Measurements from ENCODE around the gene CAPZA1. TPM values are rescaled to one million over a fixed set of nuclear protein-coding genes. Genes with fewer than 3 reads are reported as not detected.
A peak's percentile ranks its signal among the peaks of the same experiment; 100 is the strongest.

CAPZA1 gene
- 100 to 1,000 TPM; 231 to 242 TPM for total RNA-seq

GRCh38 chr1:112619518-112620376 is at the start of gene CAPZA1:
TSS of gene CAPZA1 (plus strand) at chr1:112619832. CDS start at chr1:112619845, 13 bp downstream.
- peaks cover 48% of the 10 kb centered on the region for H3K4me1 Mint-ChIP-seq (ENCODE audit: low read depth)
- no peaks in the 10 kb centered on the region for H3K27me3 Mint-ChIP-seq (ENCODE audit: low read depth)
- intact Hi-C loops (cut with micrococcal nuclease), result loop anchor here (1.0 to 10.0 kb wide), 11 partner anchors 48 to 1737 kb away; partner anchors contain the start of genes ATP5PB, DDX20, LRIG2 and PTPN22
- CTCF ChIA-PET, result interaction anchor here (0.7 kb wide), 1 partner anchor 55 kb away, joined by 3 read pairs; the partner anchor contains the start of gene MOV10
- H3K36me3 Mint-ChIP-seq (ENCODE audit: low read depth), result peaks cover 34% of the 10 kb centered on the region
- DNase-seq, result peak; percentile 95
- H3K27ac Mint-ChIP-seq, result peak within 1 kb of the TSS; percentile 100
- H3K9me3 Mint-ChIP-seq, result no peaks in the 10 kb centered on the region
- peak within 1 kb of the TSS; percentile 99 for H3K4me3 Mint-ChIP-seq

- Mint-ChIP-seq H3K4me3 (no peak overlapping the region), H3K27me3 (ENCODE audit: low read depth) (no peaks in the 10 kb centered on the region), H3K27ac (no peak overlapping the region), H3K4me1 (ENCODE audit: low read depth) (no peaks in the 10 kb centered on the region), H3K36me3 (ENCODE audit: low read depth) (peaks cover 24% of the 10 kb centered on the region), H3K9me3 (no peaks in the 10 kb centered on the region)
- CTCF ChIA-PET, result no interaction called here
- DNase-seq, result no peak
- intact Hi-C loops (cut with micrococcal nuclease), result no loop called here
Observed at GRCh38 chr1:112575154-112575804, 44.4 kb upstream of the CAPZA1 start.

GRCh38 chr1:112576240-112576639 is 43.4 kb upstream of the CAPZA1 start:
- no peaks in the 10 kb centered on the region for H3K9me3 Mint-ChIP-seq
- CTCF ChIA-PET, result no interaction called here
- no peak overlapping the region for H3K4me3 Mint-ChIP-seq
- H3K27me3 Mint-ChIP-seq (ENCODE audit: low read depth), result no peaks in the 10 kb centered on the region
- intact Hi-C loops (cut with micrococcal nuclease), result no loop called here
- no peak overlapping the region for H3K27ac Mint-ChIP-seq
- DNase-seq, result no peak
- H3K4me1 Mint-ChIP-seq (ENCODE audit: low read depth), result no peaks in the 10 kb centered on the region
- H3K36me3 Mint-ChIP-seq (ENCODE audit: low read depth), result peaks cover 25% of the 10 kb centered on the region

GRCh38 chr1:112579801-112580510 is 39.7 kb upstream of the CAPZA1 start:
- CTCF ChIA-PET, result interaction anchor here (1.1 kb wide), 1 partner anchor 34 kb away, joined by 3 read pairs; no protein-coding TSS in a partner anchor
- H3K4me3 Mint-ChIP-seq, result no peak overlapping the region

GRCh38 chr1:112581586-112582192 is 37.9 kb upstream of the CAPZA1 start:
- intact Hi-C loops (cut with micrococcal nuclease), result no loop called here
- H3K36me3 Mint-ChIP-seq (ENCODE audit: low read depth), result peaks cover 6% of the 10 kb centered on the region
- H3K4me1 Mint-ChIP-seq (ENCODE audit: low read depth), result no peaks in the 10 kb centered on the region
- no peak overlapping the region for H3K4me3 Mint-ChIP-seq
- H3K27ac Mint-ChIP-seq, result no peak overlapping the region
- no peaks in the 10 kb centered on the region for H3K27me3 Mint-ChIP-seq (ENCODE audit: low read depth)
- DNase-seq, result no peak
- H3K9me3 Mint-ChIP-seq, result no peaks in the 10 kb centered on the region
- CTCF ChIA-PET, result no interaction called here

More at GRCh38 chr1:112579801-112580510, 39.7 kb upstream of the CAPZA1 start:
- peaks cover 19% of the 10 kb centered on the region for H3K36me3 Mint-ChIP-seq (ENCODE audit: low read depth)
- H3K27ac Mint-ChIP-seq, result no peak overlapping the region
- intact Hi-C loops (cut with micrococcal nuclease), result no loop called here
- no peaks in the 10 kb centered on the region for H3K9me3 Mint-ChIP-seq
- no peak for DNase-seq
- no peaks in the 10 kb centered on the region for H3K27me3 Mint-ChIP-seq (ENCODE audit: low read depth)
- no peaks in the 10 kb centered on the region for H3K4me1 Mint-ChIP-seq (ENCODE audit: low read depth)

- CTCF ChIA-PET, result no interaction called here
- H3K4me3 Mint-ChIP-seq, result no peak overlapping the region
- H3K36me3 Mint-ChIP-seq (ENCODE audit: low read depth), result peaks cover 7% of the 10 kb centered on the region
Observed at GRCh38 chr1:112583366-112583765, 36.3 kb upstream of the CAPZA1 start.

GRCh38 chr1:112589766-112590165 is 29.9 kb upstream of the CAPZA1 start:
- CTCF ChIA-PET, result no interaction called here
- DNase-seq, result no peak
- no peaks in the 10 kb centered on the region for H3K27me3 Mint-ChIP-seq (ENCODE audit: low read depth)
- H3K27ac Mint-ChIP-seq, result no peak overlapping the region
- H3K4me1 Mint-ChIP-seq (ENCODE audit: low read depth), result no peaks in the 10 kb centered on the region
- H3K4me3 Mint-ChIP-seq, result no peak overlapping the region
- H3K9me3 Mint-ChIP-seq, result no peaks in the 10 kb centered on the region
- intact Hi-C loops (cut with micrococcal nuclease), result no loop called here
- H3K36me3 Mint-ChIP-seq (ENCODE audit: low read depth), result peaks cover 19% of the 10 kb centered on the region

More at GRCh38 chr1:112583366-112583765, 36.3 kb upstream of the CAPZA1 start:
- intact Hi-C loops (cut with micrococcal nuclease), result no loop called here
- no peaks in the 10 kb centered on the region for H3K4me1 Mint-ChIP-seq (ENCODE audit: low read depth)
- no peaks in the 10 kb centered on the region for H3K27me3 Mint-ChIP-seq (ENCODE audit: low read depth)
- H3K9me3 Mint-ChIP-seq, result no peaks in the 10 kb centered on the region
- DNase-seq, result no peak
- no peak overlapping the region for H3K27ac Mint-ChIP-seq

- Mint-ChIP-seq H3K9me3 (no peaks in the 10 kb centered on the region), H3K36me3 (ENCODE audit: low read depth) (peaks cover 13% of the 10 kb centered on the region), H3K27me3 (ENCODE audit: low read depth) (no peaks in the 10 kb centered on the region), H3K4me1 (ENCODE audit: low read depth) (no peaks in the 10 kb centered on the region), H3K27ac (no peak overlapping the region), H3K4me3 (no peak overlapping the region)
- intact Hi-C loops (cut with micrococcal nuclease), result no loop called here
- DNase-seq, result no peak
- CTCF ChIA-PET, result interaction anchor here (0.7 kb wide), 1 partner anchor 14 kb away, joined by 3 read pairs; no protein-coding TSS in a partner anchor
Observed at GRCh38 chr1:112594208-112594876, 25.3 kb upstream of the CAPZA1 start.

GRCh38 chr1:112599477-112599876 is 20.2 kb upstream of the CAPZA1 start:
- H3K9me3 Mint-ChIP-seq, result no peaks in the 10 kb centered on the region
- no peak overlapping the region for H3K27ac Mint-ChIP-seq
- CTCF ChIA-PET, result no interaction called here
- H3K4me1 Mint-ChIP-seq (ENCODE audit: low read depth), result no peaks in the 10 kb centered on the region
- no peaks in the 10 kb centered on the region for H3K27me3 Mint-ChIP-seq (ENCODE audit: low read depth)
- DNase-seq, result no peak
- H3K4me3 Mint-ChIP-seq, result no peak overlapping the region
- H3K36me3 Mint-ChIP-seq (ENCODE audit: low read depth), result peaks cover 9% of the 10 kb centered on the region
- intact Hi-C loops (cut with micrococcal nuclease), result no loop called here

- H3K36me3 Mint-ChIP-seq (ENCODE audit: low read depth), result peaks cover 20% of the 10 kb centered on the region
Observed at GRCh38 chr1:112603012-112603411, 16.6 kb upstream of the CAPZA1 start.

GRCh38 chr1:112603541-112603940 is 16.1 kb upstream of the CAPZA1 start:
- Mint-ChIP-seq H3K9me3 (no peaks in the 10 kb centered on the region), H3K4me3 (no peak overlapping the region), H3K27ac (no peak overlapping the region), H3K36me3 (ENCODE audit: low read depth) (peaks cover 21% of the 10 kb centered on the region), H3K27me3 (ENCODE audit: low read depth) (no peaks in the 10 kb centered on the region), H3K4me1 (ENCODE audit: low read depth) (peaks cover 4% of the 10 kb centered on the region)
- intact Hi-C loops (cut with micrococcal nuclease), result no loop called here
- CTCF ChIA-PET, result no interaction called here
- no peak for DNase-seq

More at GRCh38 chr1:112603012-112603411, 16.6 kb upstream of the CAPZA1 start:
- no peaks in the 10 kb centered on the region for H3K27me3 Mint-ChIP-seq (ENCODE audit: low read depth)
- DNase-seq, result no peak
- H3K27ac Mint-ChIP-seq, result no peak overlapping the region
- H3K4me1 Mint-ChIP-seq (ENCODE audit: low read depth), result peaks cover 4% of the 10 kb centered on the region
- intact Hi-C loops (cut with micrococcal nuclease), result no loop called here
- no peaks in the 10 kb centered on the region for H3K9me3 Mint-ChIP-seq
- CTCF ChIA-PET, result no interaction called here
- no peak overlapping the region for H3K4me3 Mint-ChIP-seq

Data from activated naive CD4-positive, alpha-beta T cell treated with anti-CD3 and anti-CD28 coated beads for 36 hours (primary cell).